HL-60 (cell line): ENCODE results near the gene NUDT2.

Experiments
- DNase-seq, 2 experiments: peaks; one replicate each; pipeline ENCODE4 v3.0.0-alpha.2; 2010 to 2020; ENCODE audit warnings: low read depth in 1 of 2, low spot score in 1 of 2
- H3K27ac ChIP-seq: fragments of 250-450 bp; sonication (Bioruptor Pico); replicated peaks from 2 replicates; pipeline ENCODE4 v1.5.1; 2020; ENCODE audit warnings: mild to moderate bottlenecking, moderate library complexity
- H3K27me3 ChIP-seq: fragments of 250-450 bp; sonication (Bioruptor Pico); 2 replicates; pipeline ENCODE4 v1.5.1; 2021; ENCODE audit warnings: mild to moderate bottlenecking, moderate library complexity; ENCODE audit not compliant: insufficient read depth, poor library complexity, severe bottlenecking
- H3K4me3 ChIP-seq: replicated peaks from 2 replicates; pipeline ENCODE4 v1.5.1; 2011; ENCODE audit warnings: mild to moderate bottlenecking, control low read depth, low read length; ENCODE audit not compliant: insufficient read depth
- GABPA ChIP-seq: IDR thresholded peaks from 2 replicates; pipeline ENCODE4 v1.6.1; 2012; ENCODE audit warnings: low read depth
- POLR2AphosphoS5 ChIP-seq: IDR thresholded peaks from 2 replicates; pipeline ENCODE4 v1.6.1; 2012; ENCODE audit warnings: low read depth
- SPI1 ChIP-seq: IDR thresholded peaks from 2 replicates; pipeline ENCODE4 v1.6.1; 2012; ENCODE audit warnings: low read depth, mild to moderate bottlenecking, borderline replicate concordance
- TF ChIP-seq, protein P1 (sequence below): IDR thresholded peaks from one replicate; pipeline ENCODE4 v1.5.1; 2011; ENCODE audit warnings: low read length, control low read depth, inconsistent platforms; ENCODE audit not compliant: insufficient read depth
- TF ChIP-seq, protein P2 (sequence below): IDR thresholded peaks from 2 replicates; pipeline ENCODE4 v1.6.1; 2012; ENCODE audit warnings: low read depth; ENCODE audit not compliant: insufficient replicate concordance

Gene NUDT2

DNA sequence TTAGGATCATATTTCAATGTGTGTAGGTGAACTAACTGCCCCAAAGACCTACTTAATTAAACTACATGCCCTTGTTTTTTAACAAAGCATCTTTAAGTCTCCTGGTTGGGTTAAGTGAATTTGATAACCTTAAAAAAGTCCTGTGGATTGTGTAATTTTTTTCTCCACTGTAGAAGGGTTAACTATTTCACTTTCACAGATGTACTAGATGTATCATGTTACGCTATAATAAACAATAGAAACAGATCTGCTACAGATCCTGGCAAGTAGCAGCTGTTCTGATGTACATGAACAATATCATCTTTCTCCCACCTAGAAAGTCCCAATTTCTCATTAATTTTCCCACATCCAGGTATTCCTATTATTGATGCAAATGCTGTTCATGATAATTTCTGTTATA lies 19.2 kb upstream of the NUDT2 start:
- TF ChIP-seq GABPA, result no peak
- TF ChIP-seq POLR2AphosphoS5, result no peak
- TF ChIP-seq, protein P1, sequence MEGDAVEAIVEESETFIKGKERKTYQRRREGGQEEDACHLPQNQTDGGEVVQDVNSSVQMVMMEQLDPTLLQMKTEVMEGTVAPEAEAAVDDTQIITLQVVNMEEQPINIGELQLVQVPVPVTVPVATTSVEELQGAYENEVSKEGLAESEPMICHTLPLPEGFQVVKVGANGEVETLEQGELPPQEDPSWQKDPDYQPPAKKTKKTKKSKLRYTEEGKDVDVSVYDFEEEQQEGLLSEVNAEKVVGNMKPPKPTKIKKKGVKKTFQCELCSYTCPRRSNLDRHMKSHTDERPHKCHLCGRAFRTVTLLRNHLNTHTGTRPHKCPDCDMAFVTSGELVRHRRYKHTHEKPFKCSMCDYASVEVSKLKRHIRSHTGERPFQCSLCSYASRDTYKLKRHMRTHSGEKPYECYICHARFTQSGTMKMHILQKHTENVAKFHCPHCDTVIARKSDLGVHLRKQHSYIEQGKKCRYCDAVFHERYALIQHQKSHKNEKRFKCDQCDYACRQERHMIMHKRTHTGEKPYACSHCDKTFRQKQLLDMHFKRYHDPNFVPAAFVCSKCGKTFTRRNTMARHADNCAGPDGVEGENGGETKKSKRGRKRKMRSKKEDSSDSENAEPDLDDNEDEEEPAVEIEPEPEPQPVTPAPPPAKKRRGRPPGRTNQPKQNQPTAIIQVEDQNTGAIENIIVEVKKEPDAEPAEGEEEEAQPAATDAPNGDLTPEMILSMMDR, result no peak
- no peak for TF ChIP-seq SPI1
- TF ChIP-seq, protein P2, sequence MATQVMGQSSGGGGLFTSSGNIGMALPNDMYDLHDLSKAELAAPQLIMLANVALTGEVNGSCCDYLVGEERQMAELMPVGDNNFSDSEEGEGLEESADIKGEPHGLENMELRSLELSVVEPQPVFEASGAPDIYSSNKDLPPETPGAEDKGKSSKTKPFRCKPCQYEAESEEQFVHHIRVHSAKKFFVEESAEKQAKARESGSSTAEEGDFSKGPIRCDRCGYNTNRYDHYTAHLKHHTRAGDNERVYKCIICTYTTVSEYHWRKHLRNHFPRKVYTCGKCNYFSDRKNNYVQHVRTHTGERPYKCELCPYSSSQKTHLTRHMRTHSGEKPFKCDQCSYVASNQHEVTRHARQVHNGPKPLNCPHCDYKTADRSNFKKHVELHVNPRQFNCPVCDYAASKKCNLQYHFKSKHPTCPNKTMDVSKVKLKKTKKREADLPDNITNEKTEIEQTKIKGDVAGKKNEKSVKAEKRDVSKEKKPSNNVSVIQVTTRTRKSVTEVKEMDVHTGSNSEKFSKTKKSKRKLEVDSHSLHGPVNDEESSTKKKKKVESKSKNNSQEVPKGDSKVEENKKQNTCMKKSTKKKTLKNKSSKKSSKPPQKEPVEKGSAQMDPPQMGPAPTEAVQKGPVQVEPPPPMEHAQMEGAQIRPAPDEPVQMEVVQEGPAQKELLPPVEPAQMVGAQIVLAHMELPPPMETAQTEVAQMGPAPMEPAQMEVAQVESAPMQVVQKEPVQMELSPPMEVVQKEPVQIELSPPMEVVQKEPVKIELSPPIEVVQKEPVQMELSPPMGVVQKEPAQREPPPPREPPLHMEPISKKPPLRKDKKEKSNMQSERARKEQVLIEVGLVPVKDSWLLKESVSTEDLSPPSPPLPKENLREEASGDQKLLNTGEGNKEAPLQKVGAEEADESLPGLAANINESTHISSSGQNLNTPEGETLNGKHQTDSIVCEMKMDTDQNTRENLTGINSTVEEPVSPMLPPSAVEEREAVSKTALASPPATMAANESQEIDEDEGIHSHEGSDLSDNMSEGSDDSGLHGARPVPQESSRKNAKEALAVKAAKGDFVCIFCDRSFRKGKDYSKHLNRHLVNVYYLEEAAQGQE, result no peak
- Histone ChIP-seq H3K27ac (no peak overlapping the region), H3K4me3 (no peak overlapping the region), H3K27me3 (no peaks in the 10 kb centered on the region)
- no peak for DNase-seq

DNA sequence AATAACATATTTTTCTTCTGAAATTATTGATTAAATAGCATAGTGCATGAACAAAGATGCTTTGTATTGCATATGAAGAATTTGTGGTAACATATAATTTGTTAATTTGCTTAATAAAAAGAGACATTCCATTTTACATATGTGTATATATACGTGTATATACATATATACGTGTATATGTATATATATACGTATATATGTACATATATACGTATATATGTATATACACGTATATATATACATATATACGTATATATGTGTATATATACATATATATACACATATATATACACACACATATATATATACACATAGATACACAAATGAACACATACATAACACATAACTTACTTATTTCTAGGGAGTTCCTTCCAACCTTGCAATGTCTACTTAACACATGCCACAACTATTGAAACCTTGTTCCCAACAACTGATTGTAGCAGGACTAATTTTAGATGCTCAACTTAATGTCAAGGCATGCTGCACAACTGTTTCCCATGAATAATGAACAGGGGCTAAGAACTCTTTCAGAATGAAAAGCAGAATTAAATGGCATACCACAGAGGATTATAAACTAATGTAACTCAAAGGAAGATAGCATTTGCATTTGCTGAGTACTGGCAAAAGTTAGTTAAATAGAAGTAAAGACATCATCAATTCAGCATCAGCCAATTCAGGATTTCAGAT lies 17.7 kb upstream of the NUDT2 start:
- TF ChIP-seq, protein P2, result no peak
- TF ChIP-seq, protein P1, result no peak
- no peak for TF ChIP-seq POLR2AphosphoS5
- no peak for TF ChIP-seq SPI1
- TF ChIP-seq GABPA, result no peak

DNA sequence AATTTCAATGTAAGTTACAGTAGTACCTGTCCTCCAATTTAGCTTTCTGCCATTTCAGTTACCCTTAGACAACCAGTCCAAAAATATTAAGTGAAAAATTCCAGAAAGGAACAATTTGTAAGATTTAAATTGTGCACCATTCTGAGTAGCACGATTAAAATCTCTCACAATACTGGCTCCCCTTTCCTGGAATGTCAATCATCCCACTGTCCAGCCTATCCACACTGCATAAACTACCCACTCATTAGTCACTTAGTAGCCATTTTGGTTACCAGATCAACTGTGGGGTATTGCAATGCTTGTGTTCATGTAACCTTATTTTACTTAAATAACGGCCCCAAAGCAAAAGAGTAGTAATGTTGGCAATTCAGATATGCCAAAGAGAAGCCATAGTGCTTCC lies 11.9 kb upstream of the NUDT2 start:
- H3K27me3 ChIP-seq, result no peaks in the 10 kb centered on the region
- no peak overlapping the region for H3K4me3 ChIP-seq
- TF ChIP-seq SPI1 (no peak), POLR2AphosphoS5 (no peak), GABPA (no peak)
- TF ChIP-seq, protein P2, result no peak
- TF ChIP-seq, protein P1, result no peak
- no peak for DNase-seq
- no peak overlapping the region for H3K27ac ChIP-seq

More for the DNA sequence above, 17.7 kb upstream of the NUDT2 start:
- Histone ChIP-seq H3K27me3 (no peaks in the 10 kb centered on the region), H3K4me3 (no peak overlapping the region), H3K27ac (no peak overlapping the region)
- DNase-seq, result no peak
